GM18517 (cell line): ENCODE results near the gene OAT.

Source experiments
- ATAC-seq: cut with Tn5 transposase; IDR thresholded peaks from one replicate; pipeline ENCODE4 v1.9.1; 2021; ENCODE audit warnings: mild to moderate bottlenecking, moderate library complexity; ENCODE audit not compliant: unreplicated experiment

OAT gene

DNA sequence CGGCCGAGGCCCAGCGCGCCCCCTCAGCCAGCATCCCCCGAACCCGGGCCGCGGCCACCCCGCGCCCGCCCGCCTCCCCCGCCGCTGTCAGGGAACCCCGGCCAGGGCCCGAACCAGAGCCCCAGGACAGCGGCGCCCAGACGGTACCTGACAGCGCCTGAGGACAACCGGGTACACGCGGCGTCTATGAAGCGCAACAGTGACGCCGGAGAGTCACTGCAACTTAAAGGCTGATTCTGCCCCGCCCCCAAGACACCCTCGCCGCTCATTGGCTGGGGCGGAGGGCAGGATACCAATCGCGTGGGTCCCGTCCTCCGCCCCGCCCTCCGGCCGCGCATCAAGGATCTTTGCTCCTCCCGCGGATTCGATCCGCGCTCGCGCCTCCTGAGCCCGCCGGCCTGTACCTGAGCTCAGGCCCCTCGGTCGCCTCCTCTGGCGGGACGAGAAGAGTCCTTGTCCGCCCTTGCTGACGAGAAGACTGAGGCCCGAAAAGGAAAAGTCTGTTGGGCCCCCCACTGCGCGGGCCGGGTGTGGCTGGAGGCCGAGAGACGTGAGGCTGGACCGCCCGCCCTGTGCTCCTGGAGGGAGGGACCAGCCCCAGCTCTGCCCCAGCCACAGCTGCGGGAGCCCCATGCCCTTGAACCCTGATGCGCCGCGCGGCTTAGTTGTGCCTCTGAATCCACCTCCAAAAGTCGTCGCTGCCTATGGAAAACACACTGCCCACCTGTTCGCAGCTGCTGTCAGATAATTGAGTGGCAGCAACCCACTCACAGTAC, at the start of gene OAT:
Gene OAT (minus strand): TSS at position 198 of the 776 bp plus-strand sequence. CDS start 6,752 bp downstream, outside the sequence.
- peak; percentile 95 for ATAC-seq

DNA sequence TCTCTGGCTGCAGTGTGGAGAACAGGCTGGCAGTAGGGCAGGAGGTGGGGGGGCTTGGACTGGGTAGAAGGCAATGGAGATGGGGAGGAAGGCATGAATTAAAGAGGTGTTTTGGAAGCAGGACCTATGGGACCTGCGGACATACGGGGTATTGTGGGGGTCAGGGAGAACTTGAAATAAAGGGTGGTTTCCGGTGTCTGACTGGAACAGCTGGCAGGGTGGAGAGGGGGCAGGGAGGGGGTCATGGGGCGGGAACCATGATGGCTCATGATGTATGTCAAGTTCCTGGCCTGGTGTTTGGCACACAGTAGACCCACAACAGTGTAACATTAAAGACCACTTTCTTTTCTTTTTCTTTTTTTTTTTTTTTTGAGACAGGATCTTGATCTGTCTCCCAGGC, 48.4 kb upstream of the OAT start:
- no peak for ATAC-seq

DNA sequence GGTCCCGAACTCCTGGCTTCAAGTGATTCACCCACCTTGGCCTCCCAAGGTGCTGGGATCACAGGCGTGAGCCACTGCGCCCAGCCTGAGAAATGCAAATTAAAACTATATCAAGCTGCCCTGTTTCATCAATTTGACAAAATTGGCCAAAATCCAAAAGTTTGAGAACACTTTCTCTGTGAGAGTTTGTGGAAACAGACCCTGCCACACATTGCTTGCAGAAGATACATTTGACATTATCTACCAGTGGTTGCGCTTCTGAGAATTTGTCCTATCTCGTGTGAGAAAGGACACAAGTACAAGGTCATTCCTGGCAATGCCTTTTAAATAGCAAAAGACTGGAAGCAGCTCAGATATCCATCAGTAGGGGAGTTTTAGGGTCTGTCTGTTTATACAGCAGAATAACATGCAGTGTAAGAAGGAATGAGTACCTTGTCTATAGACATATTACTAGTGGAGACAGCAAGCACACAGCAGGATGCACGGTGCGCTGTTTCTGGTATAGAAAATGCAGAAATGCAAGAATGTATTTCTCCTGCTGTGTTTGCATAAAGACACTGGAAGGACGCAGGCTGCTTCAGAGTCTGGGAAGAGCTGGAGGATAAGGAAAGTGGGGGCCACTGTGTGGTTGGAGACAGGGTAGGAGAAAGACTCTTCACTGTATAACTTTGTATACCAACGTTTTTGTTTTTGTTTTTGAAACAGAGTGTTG, 47.2 kb upstream of the OAT start:
- ATAC-seq: no peak

DNA sequence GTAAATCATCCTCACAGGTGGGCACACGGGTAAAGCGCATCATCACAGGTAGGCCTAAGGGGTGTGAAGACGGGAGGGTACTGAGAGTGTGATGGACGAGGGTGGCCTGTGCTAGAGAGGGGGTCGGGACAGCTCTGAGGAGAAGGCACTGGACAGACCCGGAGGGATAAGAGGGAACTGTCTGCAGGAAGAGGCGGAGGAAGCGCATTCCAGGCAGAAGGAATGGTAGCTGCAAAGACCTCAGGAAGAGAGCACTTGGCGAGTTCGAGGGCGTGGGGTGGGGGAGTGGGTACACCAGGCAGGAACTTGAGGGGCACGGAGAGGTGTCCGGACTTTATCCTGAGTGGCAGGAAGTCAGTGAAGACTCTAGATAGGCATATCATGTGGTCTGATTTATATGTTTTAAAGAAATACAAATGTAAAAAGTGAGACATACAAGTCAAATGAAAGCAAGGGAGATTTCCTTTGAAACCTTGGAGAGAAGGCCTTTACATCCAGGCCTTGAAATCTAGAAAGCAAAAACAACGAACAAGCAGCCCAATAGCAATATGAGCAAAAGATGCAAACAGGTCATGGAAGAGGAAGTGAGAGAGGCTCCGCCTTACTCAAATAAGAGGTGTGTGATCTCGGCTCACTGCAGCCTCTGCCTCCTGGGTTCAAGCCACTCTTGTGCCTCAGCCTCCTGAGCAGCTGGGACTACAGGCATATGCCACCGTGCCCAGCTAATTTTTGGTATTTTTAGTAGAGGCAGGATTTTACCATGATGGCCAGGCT, 46.5 kb upstream of the OAT start:
- peak; percentile 55 for ATAC-seq

DNA sequence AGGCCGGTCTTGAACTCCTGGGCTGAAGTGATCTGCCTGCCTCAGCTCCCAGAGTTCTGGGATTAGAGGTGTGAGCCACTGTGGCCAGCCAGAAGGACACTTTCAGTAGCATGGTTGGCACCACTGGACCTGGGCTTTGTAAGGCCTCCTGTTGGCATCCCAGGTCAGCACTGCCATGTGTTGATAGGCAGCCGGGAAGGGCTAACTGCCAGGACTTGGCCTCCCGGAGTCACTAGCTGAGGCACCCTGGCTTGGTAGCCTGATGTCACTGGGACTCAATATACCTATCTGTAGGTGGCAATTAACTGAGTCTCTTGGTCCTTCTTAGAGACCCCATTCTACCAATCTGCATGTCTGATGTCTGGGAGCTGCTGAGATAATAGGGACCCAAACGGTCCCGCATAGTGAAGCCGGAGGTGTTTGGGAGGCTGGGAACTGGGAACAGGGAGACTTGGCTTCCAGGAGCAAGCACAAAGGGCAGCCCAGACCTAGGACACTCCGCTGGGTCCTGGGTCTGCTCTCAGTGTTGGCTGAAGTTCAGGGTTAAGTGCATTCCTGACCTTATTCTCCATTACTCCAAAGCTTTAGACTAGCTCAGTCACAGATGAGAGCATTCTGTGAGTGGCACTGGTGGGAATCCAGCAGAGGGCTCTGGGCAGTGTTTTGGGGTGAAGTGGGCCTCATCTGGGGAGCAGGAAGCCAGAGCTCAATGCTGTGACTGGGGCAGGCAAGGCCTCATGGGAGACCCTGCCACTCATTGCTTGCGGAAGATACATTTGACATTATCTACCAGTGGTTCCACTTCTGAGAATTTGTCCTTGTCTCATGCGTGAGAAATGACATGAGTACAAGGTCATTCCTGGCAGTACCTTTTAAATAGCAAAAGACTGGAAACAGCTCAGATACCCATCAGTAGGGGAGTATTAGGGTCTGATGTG, 45.6 kb upstream of the OAT start:
- no peak for ATAC-seq

DNA sequence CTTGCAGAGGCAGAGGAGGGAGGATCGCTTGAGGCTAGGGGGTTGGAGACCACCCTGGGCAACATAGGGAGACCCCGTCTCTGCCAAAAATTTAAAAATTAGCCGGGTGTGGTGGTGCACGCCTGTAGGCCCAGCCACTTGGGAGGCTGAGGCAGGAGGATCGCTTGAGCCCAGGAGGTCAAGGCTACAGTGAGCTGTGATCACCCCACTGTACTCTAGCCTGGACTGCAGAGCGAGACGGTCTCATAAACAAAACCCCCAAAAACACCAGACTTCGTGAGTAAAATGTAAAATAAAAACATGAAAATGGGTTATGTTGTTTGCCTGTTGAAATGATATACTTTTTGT, 43.6 kb upstream of the OAT start:
- no peak for ATAC-seq

DNA sequence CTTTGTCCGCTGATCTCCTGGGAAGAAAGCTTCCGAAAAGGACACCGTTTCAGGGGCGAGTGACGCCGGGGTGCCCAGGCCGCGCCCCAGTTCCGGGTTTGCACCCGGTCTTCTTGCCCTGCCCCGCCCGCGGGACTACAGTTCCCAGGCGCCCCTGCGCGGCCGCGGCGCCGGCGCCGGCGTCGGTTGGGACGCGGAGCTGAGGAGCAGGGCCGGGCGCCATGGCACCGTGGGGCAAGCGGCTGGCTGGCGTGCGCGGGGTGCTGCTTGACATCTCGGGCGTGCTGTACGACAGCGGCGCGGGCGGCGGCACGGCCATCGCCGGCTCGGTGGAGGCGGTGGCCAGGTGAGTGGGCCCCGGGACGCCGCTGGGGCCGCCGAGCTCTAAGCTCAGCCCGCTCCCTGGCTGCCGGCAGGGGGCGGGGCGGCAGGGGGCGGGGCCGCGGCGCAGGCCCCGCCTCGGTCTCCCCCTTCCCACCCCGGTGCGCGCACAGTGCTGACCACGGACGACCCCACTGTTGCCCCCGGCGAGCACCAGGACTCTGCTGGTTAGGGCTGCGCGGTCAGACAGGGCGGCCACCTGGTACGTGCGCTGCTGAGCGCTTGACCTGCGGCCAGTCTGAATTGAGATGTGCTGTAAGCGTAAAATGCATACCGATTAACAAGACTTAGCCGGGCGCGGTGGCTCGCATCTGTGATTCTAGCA, 43.1 kb upstream of the OAT start, which contains the start of gene LHPP:
Gene LHPP (plus strand): TSS at position 182 of the 706 bp plus-strand sequence. CDS start 40 bp downstream, at position 222.
- ATAC-seq: peak; percentile 89

DNA sequence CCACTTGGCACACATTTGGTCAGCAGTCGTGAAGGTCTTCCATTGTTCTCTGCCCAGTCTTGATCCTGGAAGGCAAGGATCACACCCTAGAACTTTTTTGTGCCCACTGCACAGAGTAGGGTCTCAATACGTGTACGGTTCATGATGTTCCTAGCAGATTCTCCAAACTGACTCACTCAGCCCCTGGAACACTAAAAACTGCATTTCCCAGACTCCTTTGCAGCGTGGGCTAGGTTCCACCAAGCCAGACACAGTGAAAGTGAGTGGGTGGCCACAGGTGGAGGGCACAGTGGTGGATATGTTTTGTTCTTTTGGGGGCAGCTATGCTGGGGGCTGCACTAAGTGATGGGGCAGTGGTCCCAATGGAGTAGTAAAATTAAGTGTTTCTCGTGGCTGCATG, 41.4 kb upstream of the OAT start:
- ATAC-seq: no peak

DNA sequence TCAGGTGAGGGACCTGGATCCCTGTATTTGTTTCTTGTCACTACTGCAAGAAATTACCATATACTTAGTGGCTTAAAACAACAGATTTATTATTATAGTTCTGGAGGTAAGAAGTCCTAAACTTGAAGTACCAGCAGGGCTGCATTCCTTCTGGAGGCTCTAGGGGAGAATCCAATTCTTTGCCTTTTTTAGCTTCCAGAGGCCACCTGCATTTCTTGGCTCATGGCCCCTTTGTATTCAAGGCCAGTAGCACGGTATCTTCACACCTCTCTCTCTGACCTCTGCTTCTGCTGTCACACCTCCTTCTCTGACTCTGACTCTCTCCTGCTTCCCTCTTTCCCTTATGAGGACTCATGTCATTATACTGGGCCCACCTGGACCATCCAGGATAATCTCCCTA, 40.7 kb upstream of the OAT start:
- ATAC-seq: no peak

DNA sequence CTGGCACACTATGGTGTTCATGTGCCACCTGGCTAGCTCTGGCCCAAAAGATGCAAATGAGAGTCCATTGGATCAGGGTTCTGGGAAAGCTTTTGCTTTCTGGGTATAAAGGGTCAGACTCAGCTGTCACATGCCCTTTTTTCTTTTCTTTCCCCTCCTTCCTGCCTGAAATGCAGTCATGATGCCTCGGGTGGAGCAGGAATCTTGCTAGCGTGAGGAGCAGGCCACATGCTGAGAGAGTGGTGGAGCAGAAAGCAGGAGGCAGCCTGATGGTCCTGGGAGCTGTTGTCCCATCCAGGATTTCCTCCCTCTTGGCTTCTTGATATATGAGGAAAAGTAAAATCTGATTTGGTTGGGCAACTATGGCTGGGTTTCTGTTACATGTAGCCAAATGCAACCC, 40.2 kb upstream of the OAT start:
- ATAC-seq: no peak

DNA sequence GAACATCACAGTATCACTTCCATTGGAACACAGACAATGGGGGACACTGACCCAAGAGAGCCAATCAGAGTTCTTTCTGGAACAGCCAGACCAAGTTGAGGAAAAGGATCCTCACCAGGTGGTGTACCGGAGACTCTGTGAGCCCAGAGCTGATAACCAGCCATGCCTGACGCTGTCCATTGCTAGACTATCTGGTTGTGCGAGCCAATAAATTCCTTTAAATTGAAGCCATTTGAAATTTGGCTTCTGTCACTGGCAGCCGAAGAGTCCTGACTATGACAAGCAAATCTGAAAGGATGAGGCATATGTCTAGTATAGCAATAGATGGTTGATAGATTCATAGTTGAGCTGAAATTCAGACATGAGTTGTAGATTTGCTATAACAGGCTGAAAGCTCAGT, 39.8 kb upstream of the OAT start:
- no peak for ATAC-seq

DNA sequence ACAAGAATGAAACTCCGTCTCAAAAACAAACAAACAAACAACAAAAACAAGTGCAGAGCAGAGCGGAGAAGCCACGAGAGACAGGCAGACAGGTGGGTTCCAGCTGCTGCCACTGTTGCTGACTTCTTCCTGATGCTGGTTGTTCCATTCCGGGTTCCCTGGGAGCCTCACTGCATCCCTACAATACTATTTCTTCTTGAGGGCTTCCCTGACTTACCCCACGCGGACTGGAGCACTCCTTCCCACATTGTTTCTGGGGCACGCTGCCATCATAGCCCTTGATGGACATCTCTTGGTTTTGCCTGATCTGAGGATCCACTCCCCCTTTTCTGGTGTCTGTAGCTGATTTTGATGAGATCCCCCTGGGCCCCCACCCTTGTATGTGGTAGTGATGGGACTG, 36.7 kb upstream of the OAT start:
- ATAC-seq: no peak

DNA sequence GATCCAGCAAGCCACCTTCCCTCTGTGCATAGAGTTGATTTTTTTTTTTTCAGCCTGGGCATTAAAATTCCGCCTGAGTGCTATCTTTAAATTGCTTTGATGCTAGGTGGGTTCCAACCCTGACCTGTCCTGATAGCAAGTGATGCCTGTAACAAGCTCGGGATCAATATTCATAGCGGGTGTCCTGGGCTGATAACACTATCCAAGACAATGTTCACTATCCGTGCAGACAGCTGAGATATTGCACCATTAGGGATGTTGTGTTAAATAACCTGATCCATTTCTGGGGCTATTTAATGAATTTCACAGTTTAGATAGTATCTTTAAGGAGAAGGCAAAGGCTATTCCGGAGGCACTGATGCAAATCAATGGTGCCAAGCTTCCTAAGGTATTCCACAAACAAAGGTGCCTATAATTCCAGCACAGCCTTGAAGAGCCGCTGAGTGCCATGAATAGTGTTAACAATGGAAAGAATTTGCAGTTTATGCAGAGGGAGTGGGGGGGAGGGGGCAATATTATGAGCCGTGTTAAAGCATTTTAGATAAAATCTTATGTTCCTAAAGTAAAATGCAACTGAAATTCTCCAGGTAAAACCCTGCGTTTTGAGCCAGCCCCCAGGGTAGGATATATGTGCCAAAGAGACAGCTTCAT, 35.4 kb upstream of the OAT start:
- no peak for ATAC-seq

DNA sequence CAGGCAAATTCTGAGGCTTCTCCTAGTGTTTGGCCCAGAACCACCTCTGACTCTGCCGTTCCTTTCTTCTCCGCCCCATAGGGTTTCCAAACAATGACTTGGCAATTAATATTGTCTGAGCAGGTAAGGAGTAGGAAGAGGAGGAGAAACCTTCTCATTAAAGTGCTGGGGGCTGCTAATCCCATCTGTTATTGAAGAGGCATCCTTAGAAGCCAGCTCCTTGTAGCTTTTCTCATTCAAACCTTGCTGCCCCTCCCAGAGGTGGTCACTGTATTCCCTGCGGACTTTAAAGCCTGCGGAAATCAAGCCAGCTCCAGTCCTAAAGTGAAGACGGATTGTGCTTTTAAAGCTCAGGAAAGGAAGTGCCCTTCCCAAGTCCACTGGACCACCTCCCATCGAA, 32.6 kb upstream of the OAT start:
- ATAC-seq: no peak

DNA sequence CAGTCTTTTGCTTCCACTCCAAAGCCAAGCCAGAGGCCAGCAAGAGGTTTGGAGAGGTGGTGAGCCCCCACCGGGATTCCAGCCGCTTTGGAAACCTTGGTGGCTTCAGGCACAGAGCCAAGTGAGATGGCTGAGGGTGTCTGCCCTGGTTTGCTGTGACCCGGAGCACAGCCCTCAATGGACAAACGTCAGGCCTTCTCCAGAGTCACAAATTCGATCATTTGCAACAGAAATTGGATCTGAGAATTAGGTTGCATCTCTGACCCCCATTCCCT, 32.0 kb upstream of the OAT start:
- no peak for ATAC-seq

DNA sequence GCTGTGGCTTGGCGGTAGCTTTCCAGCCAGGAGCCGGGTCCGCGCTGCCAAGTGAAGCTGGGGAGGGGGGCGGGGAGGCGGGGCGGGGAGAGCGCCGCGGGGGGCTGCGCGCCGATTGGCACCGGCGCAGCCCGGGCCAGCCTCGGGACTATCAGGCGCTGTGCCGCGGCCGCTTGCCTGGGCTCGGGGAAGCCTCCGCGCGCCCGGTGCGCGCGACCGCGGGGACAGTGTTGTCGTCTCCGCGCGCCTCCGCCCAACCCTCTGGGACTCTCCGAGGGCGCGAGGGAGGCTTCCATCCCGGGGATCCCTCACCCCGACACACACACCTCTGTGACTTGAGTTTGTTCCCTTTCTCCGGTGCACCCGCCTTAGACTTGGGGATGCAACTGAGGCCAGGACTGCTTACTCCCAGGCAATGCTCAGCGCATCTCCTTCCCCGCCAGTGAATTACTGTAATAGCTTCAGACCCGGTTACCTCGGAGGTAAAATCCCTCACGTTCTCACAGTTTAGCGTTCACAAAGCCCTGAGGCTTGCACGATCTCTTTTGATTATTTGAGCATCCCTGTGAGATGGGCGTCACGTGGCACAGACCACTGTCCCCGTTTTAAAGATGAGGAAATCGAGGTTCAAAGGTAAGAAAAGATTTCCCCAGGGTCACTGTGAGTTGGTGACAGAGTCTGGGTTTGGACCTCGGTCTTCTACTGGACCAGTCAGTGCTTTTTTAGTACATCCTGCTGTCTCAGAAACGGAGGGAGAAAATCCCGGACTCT, 31.5 kb upstream of the OAT start, which contains the start of gene NKX1-2:
Gene NKX1-2 (minus strand): TSS at position 24 of the 771 bp plus-strand sequence. CDS start 92 bp downstream, outside the sequence.
- no peak for ATAC-seq

DNA sequence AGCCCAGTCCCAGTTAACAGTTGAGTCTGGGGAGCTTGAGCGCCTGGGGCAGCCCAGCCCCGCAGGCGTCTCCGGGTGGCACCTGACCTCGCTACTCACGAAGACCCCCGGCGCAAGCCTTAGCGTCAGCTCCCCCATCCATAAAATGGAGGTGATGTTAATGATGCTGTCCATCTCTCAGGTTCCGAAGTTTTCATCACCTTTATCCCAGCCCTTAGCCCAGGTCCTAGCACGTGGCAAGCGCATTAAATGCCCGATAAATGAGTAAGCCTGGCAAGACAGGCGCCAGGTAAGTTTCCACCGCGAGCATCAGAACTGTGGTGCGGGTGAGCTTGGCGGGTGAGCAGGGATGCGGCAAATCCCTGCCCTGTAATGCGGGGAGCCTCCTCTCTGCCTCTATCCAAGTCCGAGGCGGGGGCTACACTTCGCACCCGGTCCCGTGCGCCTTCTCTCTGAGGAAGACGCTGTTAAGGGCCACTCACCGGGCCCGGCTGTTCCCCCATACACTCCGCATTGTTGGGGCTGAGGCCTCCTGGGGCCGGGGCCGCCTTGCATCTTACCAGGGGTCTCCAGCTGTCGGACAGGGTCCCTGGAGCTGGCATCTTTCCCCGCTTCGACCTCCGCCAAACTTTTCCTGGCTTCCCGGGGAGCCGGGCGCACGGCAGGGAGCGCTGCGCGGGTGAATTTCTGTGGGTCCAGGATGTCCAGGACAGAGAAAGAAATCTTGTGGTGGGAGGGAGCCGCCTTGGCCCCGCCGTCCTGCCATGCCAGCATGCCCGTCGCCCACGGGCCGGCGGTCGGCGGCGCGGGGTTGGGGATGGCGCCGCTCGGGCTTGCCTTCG, 30.7 kb upstream of the OAT start:
- no peak for ATAC-seq

DNA sequence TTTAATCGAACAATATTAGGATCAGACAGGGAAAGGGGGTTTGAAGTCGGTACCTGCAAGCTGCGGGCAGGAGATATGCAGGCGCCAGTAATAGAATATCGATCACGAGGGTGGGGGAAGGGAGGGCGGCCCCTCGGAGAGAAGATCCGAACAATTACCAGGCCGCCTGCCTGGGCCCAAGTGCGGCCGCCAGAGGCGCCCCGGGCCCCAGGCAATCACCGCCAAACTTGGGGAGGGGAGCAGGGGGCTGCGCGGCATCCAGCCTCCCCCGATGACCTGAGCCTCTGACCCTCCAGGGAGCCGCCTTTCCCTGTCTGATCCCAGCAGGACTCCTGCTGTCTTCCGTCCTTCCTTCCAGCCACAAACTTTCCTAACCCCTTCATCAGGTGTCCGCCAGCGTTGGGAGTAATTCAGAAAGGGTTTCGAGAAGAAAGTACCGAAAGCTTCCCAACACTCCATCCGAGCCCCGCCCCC, 30.0 kb upstream of the OAT start:
- ATAC-seq: no peak
